Memory B cell (primary cell): ENCODE measurements around the gene ESRRG.
A peak's percentile ranks its signal among the peaks of the same experiment; 100 is the strongest.

Experiments
- ATAC-seq: fragments of 150-1000 bp; cut with Tn5 transposase; 2 replicates; pipeline ENCODE4 v1.10.0; 2021; ENCODE audit warnings: low read depth, mild to moderate bottlenecking, moderate library complexity
- DNase-seq, 2 donors: peaks; one replicate each; pipeline ENCODE4 v3.0.0; 2022; ENCODE audit warnings: low spot score in 2 of 2
- H3K27ac Mint-ChIP-seq: one replicate; pipeline ENCODE4 v1.8.0; 2022; ENCODE audit warnings: mild to moderate bottlenecking, moderate library complexity, mixed read lengths
- H3K27me3 Mint-ChIP-seq: one replicate; pipeline ENCODE4 v1.8.0; 2022; ENCODE audit warnings: mixed read lengths
- H3K36me3 Mint-ChIP-seq: one replicate; pipeline ENCODE4 v1.8.0; 2022; ENCODE audit warnings: mild to moderate bottlenecking, mixed read lengths
- H3K4me1 Mint-ChIP-seq: one replicate; pipeline ENCODE4 v1.8.0; 2022; ENCODE audit warnings: mixed read lengths
- H3K4me3 Mint-ChIP-seq: one replicate; pipeline ENCODE4 v1.8.0; 2022; ENCODE audit warnings: mild to moderate bottlenecking, moderate library complexity, mixed read lengths
- H3K9me3 Mint-ChIP-seq: one replicate; pipeline ENCODE4 v1.8.0; 2022; ENCODE audit warnings: mixed read lengths

Gene ESRRG

GRCh38 chr1:216600730-216601609, 122.3 kb downstream of the ESRRG start:
- DNase-seq = peak in 1 of 2 donors; percentile 13
- H3K27me3 Mint-ChIP-seq = peaks cover 8% of the 10 kb centered on the region
- peak overlapping the region; percentile 81 for H3K4me3 Mint-ChIP-seq
- no peaks in the 10 kb centered on the region for H3K9me3 Mint-ChIP-seq
- ATAC-seq = peak; percentile 62
- no peaks in the 10 kb centered on the region for H3K36me3 Mint-ChIP-seq
- peak overlapping the region; percentile 58 for H3K27ac Mint-ChIP-seq
- peaks cover 3% of the 10 kb centered on the region for H3K4me1 Mint-ChIP-seq

GRCh38 chr1:216599851-216600250, 123.4 kb downstream of the ESRRG start:
- Mint-ChIP-seq H3K9me3 (no peaks in the 10 kb centered on the region), H3K4me1 (peaks cover 3% of the 10 kb centered on the region), H3K27ac (no peak overlapping the region), H3K36me3 (no peaks in the 10 kb centered on the region), H3K4me3 (no peak overlapping the region), H3K27me3 (peaks cover 8% of the 10 kb centered on the region)
- DNase-seq (no peak), ATAC-seq (no peak)

- Mint-ChIP-seq H3K27me3 (peaks cover 6% of the 10 kb centered on the region), H3K9me3 (no peaks in the 10 kb centered on the region), H3K27ac (no peak overlapping the region), H3K4me1 (peaks cover 3% of the 10 kb centered on the region), H3K36me3 (no peaks in the 10 kb centered on the region), H3K4me3 (no peak overlapping the region)
- DNase-seq (no peak), ATAC-seq (no peak)
Measured at GRCh38 chr1:216598448-216598847, 124.8 kb downstream of the ESRRG start.

- no peak overlapping the region for H3K27ac Mint-ChIP-seq
- peaks cover 3% of the 10 kb centered on the region for H3K4me1 Mint-ChIP-seq
- H3K4me3 Mint-ChIP-seq = no peak overlapping the region
- no peak for ATAC-seq
- no peak for DNase-seq
- H3K27me3 Mint-ChIP-seq = peaks cover 6% of the 10 kb centered on the region
- no peaks in the 10 kb centered on the region for H3K9me3 Mint-ChIP-seq
- H3K36me3 Mint-ChIP-seq = no peaks in the 10 kb centered on the region
Measured at GRCh38 chr1:216596281-216596862, 126.9 kb downstream of the ESRRG start.

GRCh38 chr1:216587715-216588114, 135.5 kb downstream of the ESRRG start:
- H3K4me3 Mint-ChIP-seq = no peak overlapping the region
- peaks cover 4% of the 10 kb centered on the region for H3K9me3 Mint-ChIP-seq
- H3K4me1 Mint-ChIP-seq = no peaks in the 10 kb centered on the region
- DNase-seq = no peak
- no peaks in the 10 kb centered on the region for H3K36me3 Mint-ChIP-seq
- H3K27ac Mint-ChIP-seq = no peak overlapping the region
- ATAC-seq = no peak
- peaks cover 2% of the 10 kb centered on the region for H3K27me3 Mint-ChIP-seq

GRCh38 chr1:216582151-216582550, 141.1 kb downstream of the ESRRG start:
- H3K27me3 Mint-ChIP-seq = peaks cover 2% of the 10 kb centered on the region
- H3K36me3 Mint-ChIP-seq = no peaks in the 10 kb centered on the region
- no peak overlapping the region for H3K4me3 Mint-ChIP-seq
- no peak for ATAC-seq
- H3K4me1 Mint-ChIP-seq = no peaks in the 10 kb centered on the region
- no peak for DNase-seq
- peaks cover 4% of the 10 kb centered on the region for H3K9me3 Mint-ChIP-seq
- no peak overlapping the region for H3K27ac Mint-ChIP-seq

GRCh38 chr1:216580538-216581057, 142.6 kb downstream of the ESRRG start:
- Mint-ChIP-seq H3K27ac (no peak overlapping the region), H3K36me3 (no peaks in the 10 kb centered on the region), H3K4me3 (no peak overlapping the region), H3K27me3 (peaks cover 2% of the 10 kb centered on the region), H3K9me3 (peaks cover 4% of the 10 kb centered on the region), H3K4me1 (no peaks in the 10 kb centered on the region)
- ATAC-seq = no peak
- DNase-seq = no peak

GRCh38 chr1:216576234-216576937, 146.8 kb downstream of the ESRRG start:
- no peaks in the 10 kb centered on the region for H3K36me3 Mint-ChIP-seq
- H3K27ac Mint-ChIP-seq = no peak overlapping the region
- H3K27me3 Mint-ChIP-seq = peaks cover 3% of the 10 kb centered on the region
- H3K4me3 Mint-ChIP-seq = no peak overlapping the region
- DNase-seq (no peak), ATAC-seq (no peak)
- H3K4me1 Mint-ChIP-seq = no peaks in the 10 kb centered on the region
- H3K9me3 Mint-ChIP-seq = no peaks in the 10 kb centered on the region

- ATAC-seq (no peak), DNase-seq (peak in 1 of 2 donors; percentile 1)
- Mint-ChIP-seq H3K27ac (no peak overlapping the region), H3K36me3 (no peaks in the 10 kb centered on the region), H3K4me1 (no peaks in the 10 kb centered on the region), H3K4me3 (no peak overlapping the region), H3K9me3 (peaks cover 1% of the 10 kb centered on the region), H3K27me3 (peaks cover 5% of the 10 kb centered on the region)
Measured at GRCh38 chr1:216566641-216567205, 156.5 kb downstream of the ESRRG start.

GRCh38 chr1:216563087-216563486, 160.1 kb downstream of the ESRRG start:
- Mint-ChIP-seq H3K4me1 (no peaks in the 10 kb centered on the region), H3K9me3 (no peaks in the 10 kb centered on the region), H3K27me3 (no peaks in the 10 kb centered on the region), H3K36me3 (no peaks in the 10 kb centered on the region), H3K4me3 (no peak overlapping the region), H3K27ac (no peak overlapping the region)
- ATAC-seq (no peak), DNase-seq (no peak)

GRCh38 chr1:216562383-216562782, 160.8 kb downstream of the ESRRG start:
- Mint-ChIP-seq H3K4me1 (no peaks in the 10 kb centered on the region), H3K9me3 (no peaks in the 10 kb centered on the region)

GRCh38 chr1:216560527-216560926, 162.7 kb downstream of the ESRRG start:
- no peak overlapping the region for H3K4me3 Mint-ChIP-seq
- no peak for DNase-seq
- no peaks in the 10 kb centered on the region for H3K36me3 Mint-ChIP-seq
- ATAC-seq = no peak
- no peak overlapping the region for H3K27ac Mint-ChIP-seq
- peaks cover 7% of the 10 kb centered on the region for H3K4me1 Mint-ChIP-seq
- H3K27me3 Mint-ChIP-seq = no peaks in the 10 kb centered on the region
- no peaks in the 10 kb centered on the region for H3K9me3 Mint-ChIP-seq

More at GRCh38 chr1:216562383-216562782, 160.8 kb downstream of the ESRRG start:
- no peaks in the 10 kb centered on the region for H3K27me3 Mint-ChIP-seq
- H3K36me3 Mint-ChIP-seq = no peaks in the 10 kb centered on the region
- no peak for ATAC-seq
- DNase-seq = no peak
- H3K4me3 Mint-ChIP-seq = no peak overlapping the region
- no peak overlapping the region for H3K27ac Mint-ChIP-seq

- Mint-ChIP-seq H3K27me3 (no peaks in the 10 kb centered on the region), H3K4me1 (peaks cover 10% of the 10 kb centered on the region), H3K27ac (no peak overlapping the region), H3K9me3 (no peaks in the 10 kb centered on the region), H3K36me3 (no peaks in the 10 kb centered on the region), H3K4me3 (no peak overlapping the region)
- ATAC-seq (no peak), DNase-seq (no peak)
Measured at GRCh38 chr1:216559359-216559758, 163.9 kb downstream of the ESRRG start.

- ATAC-seq = no peak
- H3K9me3 Mint-ChIP-seq = no peaks in the 10 kb centered on the region
- H3K27ac Mint-ChIP-seq = no peak overlapping the region
- no peak overlapping the region for H3K4me3 Mint-ChIP-seq
- no peak for DNase-seq
- H3K4me1 Mint-ChIP-seq = peaks cover 10% of the 10 kb centered on the region
- no peaks in the 10 kb centered on the region for H3K36me3 Mint-ChIP-seq
- no peaks in the 10 kb centered on the region for H3K27me3 Mint-ChIP-seq
Measured at GRCh38 chr1:216555653-216556052, 167.6 kb downstream of the ESRRG start.
